SH-SY5Y (cell line): ENCODE data around the gene ABHD17C.

Experiments used
- GATA2 ChIP-seq: IDR thresholded peaks from 2 replicates; pipeline ENCODE4 v1.6.1; 2011; ENCODE audit warnings: mild to moderate bottlenecking, low read depth, low read length
- GATA3 ChIP-seq: IDR thresholded peaks from 2 replicates; pipeline ENCODE4 v1.6.1; 2011; ENCODE audit warnings: low read depth, mild to moderate bottlenecking, low read length, moderate library complexity

DNA sequence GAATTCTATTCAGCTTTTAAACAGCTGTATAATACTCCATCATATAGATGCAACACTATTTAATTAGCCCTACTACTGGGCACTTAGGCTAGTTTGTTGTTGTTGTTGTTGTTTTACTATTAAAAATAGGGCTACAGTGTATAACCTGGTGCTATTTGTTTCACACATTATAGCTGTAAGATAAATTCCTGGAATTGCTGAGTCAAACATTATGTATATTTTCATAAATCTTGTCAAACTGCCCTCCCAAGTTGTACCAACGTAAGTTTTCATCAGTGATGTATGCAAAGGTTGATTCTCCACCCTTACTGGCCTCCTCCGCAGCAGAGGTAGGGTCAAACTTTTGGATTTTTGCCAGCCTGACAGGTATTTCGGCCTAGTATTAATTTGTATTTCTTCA is 80.2 kb downstream of the ABHD17C start:
- no peak for TF ChIP-seq GATA2
- TF ChIP-seq GATA3, result no peak
